ENCODE data around the gene SULT1C3. TPM values are rescaled to one million over a fixed set of nuclear protein-coding genes. Genes with fewer than 3 reads are reported as not detected.
A peak's percentile ranks its signal among the peaks of the same experiment; 100 is the strongest.

The SULT1C3 gene
- total and polyA plus RNA-seq, 9 donors: not detected

DNA sequence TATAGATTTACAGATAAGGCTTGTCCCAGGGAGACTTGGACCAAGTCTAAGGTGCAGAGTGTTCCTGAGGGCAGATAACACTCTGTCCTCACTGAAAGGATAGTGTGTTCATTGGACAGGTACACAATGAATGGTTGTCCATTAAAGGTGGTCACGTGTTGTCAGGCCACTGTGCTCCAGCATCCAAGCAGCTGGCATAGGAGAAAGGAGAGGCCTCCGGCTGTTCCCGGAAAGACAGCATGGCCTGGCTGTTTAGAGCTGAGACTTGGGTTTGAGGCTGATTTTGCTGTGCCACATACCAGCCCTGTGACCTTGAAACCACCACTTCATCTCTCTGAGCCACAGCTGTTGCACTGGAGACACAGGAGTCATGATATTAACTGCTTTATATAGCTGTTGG is 19.6 kb upstream of the SULT1C3 start:
- DNase-seq: peak; percentile 12
- Histone ChIP-seq H3K27me3 (ENCODE audit: control insufficient read depth, insufficient read depth, low read length) (no peaks in the 10 kb centered on the region), H3K4me3 (ENCODE audit: low read length) (no peak overlapping the region), H3K36me3 (ENCODE audit: control insufficient read depth, insufficient read depth, low read length) (no peaks in the 10 kb centered on the region), H3K27ac (ENCODE audit: low read length) (no peak overlapping the region), H3K9me3 (replicated peaks; ENCODE audit: control insufficient read depth, low read depth, low read length) (peaks cover 10% of the 10 kb centered on the region), H3K4me1 (ENCODE audit: control insufficient read depth, insufficient read depth, low read length) (peaks cover 3% of the 10 kb centered on the region)
- WGBS (ENCODE audit: insufficient coverage): 87% methylated on average over 3 of the region's 3 CpGs

DNA sequence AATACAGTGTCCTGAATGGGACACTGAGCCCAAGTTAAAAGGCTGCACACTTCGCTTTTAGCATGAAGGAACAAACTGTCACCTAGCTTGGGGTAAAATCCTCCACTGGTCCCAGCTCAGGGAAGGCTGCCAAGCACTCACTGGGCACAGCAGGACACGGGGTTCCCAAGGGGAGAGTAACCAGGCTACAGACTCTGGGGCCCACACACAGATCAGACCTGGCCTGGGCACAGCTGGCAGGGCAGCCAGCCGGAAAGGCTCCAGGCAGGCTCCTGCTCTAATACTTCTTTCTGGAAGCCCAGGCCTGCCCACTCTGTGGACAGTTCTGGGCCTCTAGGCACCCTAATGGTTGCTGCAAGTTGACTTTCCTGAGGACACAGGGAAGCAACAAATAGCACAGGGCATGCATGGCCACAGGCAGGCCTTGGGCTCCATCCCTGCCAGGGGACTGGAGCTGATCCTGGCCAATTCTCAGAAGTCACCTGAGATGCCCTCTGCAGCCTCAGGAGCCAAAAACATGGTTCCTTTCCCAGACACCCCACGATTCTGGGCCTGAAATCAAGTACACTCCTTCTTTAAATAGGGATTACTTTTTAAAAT is 18.7 kb upstream of the SULT1C3 start:
- Histone ChIP-seq H3K9me3 (replicated peaks; ENCODE audit: control insufficient read depth, low read depth, low read length) (peaks cover 10% of the 10 kb centered on the region), H3K36me3 (ENCODE audit: control insufficient read depth, insufficient read depth, low read length) (no peaks in the 10 kb centered on the region), H3K27ac (ENCODE audit: low read length) (no peak overlapping the region), H3K4me1 (ENCODE audit: control insufficient read depth, insufficient read depth, low read length) (peaks cover 3% of the 10 kb centered on the region), H3K27me3 (ENCODE audit: control insufficient read depth, insufficient read depth, low read length) (no peaks in the 10 kb centered on the region), H3K4me3 (ENCODE audit: low read length) (no peak overlapping the region)
- no peak for DNase-seq
- WGBS (ENCODE audit: insufficient coverage): 92% methylated on average over 3 of the region's 4 CpGs

DNA sequence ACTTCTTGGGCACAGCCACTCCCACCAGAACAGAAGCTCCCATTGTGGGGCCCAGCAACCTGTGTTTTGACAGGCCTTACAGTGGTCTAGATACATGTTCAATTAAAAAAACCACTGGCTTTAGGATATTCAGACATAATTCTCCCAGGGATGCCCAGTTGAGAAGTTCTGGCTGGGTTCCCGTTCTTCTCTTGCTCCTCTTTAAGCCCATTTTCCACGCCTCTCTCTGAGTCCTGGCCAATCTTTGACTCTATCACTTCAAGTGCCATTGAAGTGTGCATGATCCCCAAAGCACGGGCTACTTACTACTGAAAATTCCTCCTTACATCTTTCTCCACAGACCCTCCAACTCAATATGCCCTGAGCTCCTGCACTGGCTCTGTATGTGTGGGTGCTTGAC is 17.5 kb upstream of the SULT1C3 start:
- DNase-seq: no peak
- peaks cover 10% of the 10 kb centered on the region for H3K9me3 ChIP-seq (replicated peaks; ENCODE audit: control insufficient read depth, low read depth, low read length)
- H3K36me3 ChIP-seq (ENCODE audit: control insufficient read depth, insufficient read depth, low read length): no peaks in the 10 kb centered on the region
- peaks cover 3% of the 10 kb centered on the region for H3K4me1 ChIP-seq (ENCODE audit: control insufficient read depth, insufficient read depth, low read length)
- no peak overlapping the region for H3K27ac ChIP-seq (ENCODE audit: low read length)
- H3K27me3 ChIP-seq (ENCODE audit: control insufficient read depth, insufficient read depth, low read length): no peaks in the 10 kb centered on the region
- WGBS (ENCODE audit: insufficient coverage): 69% methylated on average over 2 of the region's 3 CpGs
- no peak overlapping the region for H3K4me3 ChIP-seq (ENCODE audit: low read length)

DNA sequence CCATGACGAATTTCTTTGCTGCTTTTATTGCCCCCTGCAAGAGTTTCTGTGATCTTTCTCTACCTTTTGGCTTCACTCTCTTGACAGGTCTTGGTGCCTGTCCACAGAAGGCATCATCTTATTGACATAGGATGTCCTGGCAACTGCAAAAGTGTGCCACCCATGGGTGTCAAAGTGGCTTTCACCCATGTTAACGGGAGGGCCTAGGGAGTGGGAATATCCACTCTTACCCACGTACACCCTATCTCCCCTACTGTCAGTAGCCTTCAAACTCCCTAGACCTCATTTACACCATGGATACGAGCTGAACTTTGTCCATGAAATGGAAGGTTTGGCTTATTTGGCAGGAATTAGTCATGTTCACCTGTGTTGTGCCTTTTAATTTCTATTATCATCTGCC is 16.2 kb upstream of the SULT1C3 start:
- 86% methylated on average over 1 of the region's 4 CpGs for WGBS (ENCODE audit: insufficient coverage)
- H3K4me3 ChIP-seq (ENCODE audit: low read length): no peak overlapping the region
- no peak for DNase-seq
- peaks cover 10% of the 10 kb centered on the region for H3K9me3 ChIP-seq (replicated peaks; ENCODE audit: control insufficient read depth, low read depth, low read length)
- H3K4me1 ChIP-seq (ENCODE audit: control insufficient read depth, insufficient read depth, low read length): peaks cover 3% of the 10 kb centered on the region
- no peaks in the 10 kb centered on the region for H3K27me3 ChIP-seq (ENCODE audit: control insufficient read depth, insufficient read depth, low read length)
- H3K27ac ChIP-seq (ENCODE audit: low read length): no peak overlapping the region
- H3K36me3 ChIP-seq (ENCODE audit: control insufficient read depth, insufficient read depth, low read length): no peaks in the 10 kb centered on the region

DNA sequence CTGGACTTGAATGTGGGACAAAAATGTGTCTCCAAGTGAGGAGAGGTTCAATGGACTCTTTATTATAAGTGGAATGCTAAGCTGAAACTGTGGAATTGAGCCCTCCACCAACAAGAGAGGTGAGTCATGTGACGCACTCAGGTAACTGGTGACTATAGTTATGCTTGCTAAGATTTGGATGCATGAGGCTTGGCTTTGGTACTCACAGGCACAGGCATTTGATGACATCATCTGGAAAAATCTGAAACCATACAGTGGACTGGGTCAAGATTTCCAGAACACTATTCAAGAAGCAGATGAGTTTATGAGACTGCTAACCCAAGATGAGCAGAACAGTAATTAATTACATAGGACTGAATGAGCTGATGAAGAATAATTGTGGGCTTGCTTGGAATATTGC is 15.7 kb upstream of the SULT1C3 start:
- DNase-seq: no peak
- peaks cover 3% of the 10 kb centered on the region for H3K4me1 ChIP-seq (ENCODE audit: control insufficient read depth, insufficient read depth, low read length)
- H3K9me3 ChIP-seq (replicated peaks; ENCODE audit: control insufficient read depth, low read depth, low read length): peaks cover 10% of the 10 kb centered on the region
- H3K27ac ChIP-seq (ENCODE audit: low read length): no peak overlapping the region
- 100% methylated on average over 1 of the region's 1 CpG for WGBS (ENCODE audit: insufficient coverage)
- no peaks in the 10 kb centered on the region for H3K27me3 ChIP-seq (ENCODE audit: control insufficient read depth, insufficient read depth, low read length)
- H3K4me3 ChIP-seq (ENCODE audit: low read length): no peak overlapping the region
- no peaks in the 10 kb centered on the region for H3K36me3 ChIP-seq (ENCODE audit: control insufficient read depth, insufficient read depth, low read length)

GRCh38 chr2:108226564-108226963 is 13.2 kb upstream of the SULT1C3 start:
- peaks cover 10% of the 10 kb centered on the region for H3K9me3 ChIP-seq (replicated peaks; ENCODE audit: control insufficient read depth, low read depth, low read length)
- WGBS (ENCODE audit: insufficient coverage): 55% methylated on average over 2 of the region's 2 CpGs
- H3K27ac ChIP-seq (ENCODE audit: low read length): no peak overlapping the region
- no peak for DNase-seq
- H3K27me3 ChIP-seq (ENCODE audit: control insufficient read depth, insufficient read depth, low read length): no peaks in the 10 kb centered on the region
- no peaks in the 10 kb centered on the region for H3K36me3 ChIP-seq (ENCODE audit: control insufficient read depth, insufficient read depth, low read length)
- no peaks in the 10 kb centered on the region for H3K4me1 ChIP-seq (ENCODE audit: control insufficient read depth, insufficient read depth, low read length)
- H3K4me3 ChIP-seq (ENCODE audit: low read length): no peak overlapping the region

GRCh38 chr2:108228006-108228405 is 11.8 kb upstream of the SULT1C3 start:
- Histone ChIP-seq H3K27me3 (ENCODE audit: control insufficient read depth, insufficient read depth, low read length) (no peaks in the 10 kb centered on the region), H3K4me1 (ENCODE audit: control insufficient read depth, insufficient read depth, low read length) (no peaks in the 10 kb centered on the region), H3K27ac (ENCODE audit: low read length) (no peak overlapping the region), H3K36me3 (ENCODE audit: control insufficient read depth, insufficient read depth, low read length) (no peaks in the 10 kb centered on the region), H3K4me3 (ENCODE audit: low read length) (no peak overlapping the region), H3K9me3 (replicated peaks; ENCODE audit: control insufficient read depth, low read depth, low read length) (peaks cover 9% of the 10 kb centered on the region)
- DNase-seq: no peak
- WGBS (ENCODE audit: insufficient coverage): 83% methylated on average over 2 of the region's 4 CpGs

DNA sequence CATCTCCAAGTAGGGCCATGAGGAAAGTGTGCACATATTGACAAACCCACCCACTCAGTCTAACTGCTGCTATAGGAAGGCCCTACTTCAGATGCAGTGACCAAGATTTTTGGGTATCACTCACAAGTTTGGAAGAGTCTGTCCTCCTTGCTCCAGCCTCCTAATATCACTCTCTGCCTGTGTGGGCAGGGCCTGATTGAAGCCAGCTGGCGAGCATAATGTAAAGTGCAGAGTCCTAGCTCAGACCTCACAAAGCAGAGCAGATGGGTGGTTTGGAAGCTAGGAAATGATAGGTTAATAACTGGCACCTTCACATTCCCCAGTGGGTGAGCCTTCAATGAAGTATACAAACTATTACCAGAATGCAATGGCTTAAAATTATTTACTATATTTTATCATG is 11.2 kb upstream of the SULT1C3 start:
- H3K4me1 ChIP-seq (ENCODE audit: control insufficient read depth, insufficient read depth, low read length): no peaks in the 10 kb centered on the region
- DNase-seq: no peak
- H3K9me3 ChIP-seq (replicated peaks; ENCODE audit: control insufficient read depth, low read depth, low read length): peaks cover 4% of the 10 kb centered on the region
- H3K4me3 ChIP-seq (ENCODE audit: low read length): no peak overlapping the region
- H3K36me3 ChIP-seq (ENCODE audit: control insufficient read depth, insufficient read depth, low read length): no peaks in the 10 kb centered on the region
- no peaks in the 10 kb centered on the region for H3K27me3 ChIP-seq (ENCODE audit: control insufficient read depth, insufficient read depth, low read length)
- WGBS (ENCODE audit: insufficient coverage): no CpG with 5 or more reads among the region's 1 CpG
- H3K27ac ChIP-seq (ENCODE audit: low read length): no peak overlapping the region

DNA sequence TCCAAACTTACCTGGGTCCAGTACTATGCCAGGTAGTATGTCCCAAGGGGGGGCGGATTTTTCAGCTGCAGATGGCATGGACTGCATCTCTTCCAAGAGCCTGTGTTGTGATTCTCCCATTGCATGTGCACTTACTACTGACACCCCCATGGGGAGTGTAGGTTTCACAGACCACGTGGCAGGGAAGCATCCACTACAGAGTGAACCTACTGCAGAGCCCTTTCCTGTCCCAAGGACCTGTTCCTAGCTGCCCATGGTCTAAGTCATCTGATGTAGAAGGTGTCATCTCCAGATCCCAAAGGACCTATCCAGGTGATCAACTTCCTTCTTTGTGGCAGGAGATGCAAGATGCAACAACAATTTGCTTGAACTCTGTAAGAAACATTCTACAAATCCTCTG is 9.9 kb upstream of the SULT1C3 start:
- Histone ChIP-seq H3K4me1 (ENCODE audit: control insufficient read depth, insufficient read depth, low read length) (no peaks in the 10 kb centered on the region), H3K27ac (ENCODE audit: low read length) (no peak overlapping the region), H3K36me3 (ENCODE audit: control insufficient read depth, insufficient read depth, low read length) (no peaks in the 10 kb centered on the region), H3K4me3 (ENCODE audit: low read length) (no peak overlapping the region), H3K9me3 (replicated peaks; ENCODE audit: control insufficient read depth, low read depth, low read length) (no peaks in the 10 kb centered on the region), H3K27me3 (ENCODE audit: control insufficient read depth, insufficient read depth, low read length) (no peaks in the 10 kb centered on the region)
- no peak for DNase-seq
- WGBS (ENCODE audit: insufficient coverage): 100% methylated on average over 1 of the region's 2 CpGs

GRCh38 chr2:108235577-108235976 is 4.2 kb upstream of the SULT1C3 start:
- Histone ChIP-seq H3K27ac (ENCODE audit: low read length) (no peak overlapping the region), H3K4me1 (ENCODE audit: control insufficient read depth, insufficient read depth, low read length) (no peaks in the 10 kb centered on the region), H3K36me3 (ENCODE audit: control insufficient read depth, insufficient read depth, low read length) (no peaks in the 10 kb centered on the region), H3K9me3 (replicated peaks; ENCODE audit: control insufficient read depth, low read depth, low read length) (peaks cover 2% of the 10 kb centered on the region), H3K27me3 (ENCODE audit: control insufficient read depth, insufficient read depth, low read length) (no peaks in the 10 kb centered on the region), H3K4me3 (ENCODE audit: low read length) (no peak overlapping the region)
- no CpG with 5 or more reads among the region's 4 CpGs for WGBS (ENCODE audit: insufficient coverage)
- no peak for DNase-seq
